NCI-H1048 (cell line): ENCODE results near the gene CROCC2.
"Not testable (repeated sequence)": the region's sequence is repeated elsewhere in the genome, so short reads cannot be mapped to it uniquely, and the experiment has no call there.

Source experiments
- DNase-seq: peaks from one replicate; lab custom pipeline; 2025; lab: John Stamatoyannopoulos, UW

CROCC2 gene

GRCh38 chr2:240966906-240967680 is 61.0 kb downstream of the CROCC2 start:
- no peak for DNase-seq

- DNase-seq = no peak
Observed at GRCh38 chr2:240967681-240968621, 61.8 kb downstream of the CROCC2 start.

GRCh38 chr2:240968731-240969624 is 62.8 kb downstream of the CROCC2 start:
- no peak for DNase-seq

GRCh38 chr2:240970104-240970503 is 64.0 kb downstream of the CROCC2 start:
- no peak for DNase-seq

- DNase-seq = no peak
Observed at GRCh38 chr2:240970816-240971215, 64.7 kb downstream of the CROCC2 start.

GRCh38 chr2:240972201-240972600 is 66.1 kb downstream of the CROCC2 start:
- no peak for DNase-seq

- no peak for DNase-seq
Observed at GRCh38 chr2:240972636-240973521, 66.7 kb downstream of the CROCC2 start.

- no peak for DNase-seq
Observed at GRCh38 chr2:240974771-240975572, 68.8 kb downstream of the CROCC2 start.

- DNase-seq = not testable (repeated sequence)
Observed at GRCh38 chr2:240975903-240976302, 69.8 kb downstream of the CROCC2 start.

- no peak for DNase-seq
Observed at GRCh38 chr2:240981280-240981679, 75.1 kb downstream of the CROCC2 start.

- no peak for DNase-seq
Observed at GRCh38 chr2:240981871-240982800, 76.0 kb downstream of the CROCC2 start.

- no peak for DNase-seq
Observed at GRCh38 chr2:240982821-240983281, 76.7 kb downstream of the CROCC2 start.

- no peak for DNase-seq
Observed at GRCh38 chr2:240983361-240983995, 77.3 kb downstream of the CROCC2 start.

GRCh38 chr2:240983996-240984498 is 77.9 kb downstream of the CROCC2 start:
- DNase-seq = no peak

- no peak for DNase-seq
Observed at GRCh38 chr2:240985881-240986786, 80.0 kb downstream of the CROCC2 start.

- DNase-seq = no peak
Observed at GRCh38 chr2:240986787-240987411, 80.8 kb downstream of the CROCC2 start.

- DNase-seq = no peak
Observed at GRCh38 chr2:240987588-240987987, 81.5 kb downstream of the CROCC2 start.
